GM12864 (cell line): ENCODE measurements around the gene CASP9.

Experiments used
- DNase-seq: peaks from one replicate; pipeline ENCODE4 v3.0.0-alpha.2; 2011; ENCODE audit warnings: low read depth
- H3K4me3 ChIP-seq: 2 replicates; pipeline ENCODE4 v1.5.1; 2011; ENCODE audit warnings: mild to moderate bottlenecking, low read depth, low read length, control low read depth
- CTCF ChIP-seq: IDR thresholded peaks from 2 replicates; pipeline ENCODE4 v1.5.1; 2011; ENCODE audit warnings: low read depth, mild to moderate bottlenecking, moderate library complexity, low read length, control low read depth, inconsistent platforms; ENCODE audit errors: missing control alignments

The CASP9 gene

GRCh38 chr1:15542388-15543250 lies 18.6 kb upstream of the CASP9 start:
- H3K4me3 ChIP-seq: no peak overlapping the region
- TF ChIP-seq CTCF: no peak

GRCh38 chr1:15541231-15541792 lies 17.3 kb upstream of the CASP9 start:
- TF ChIP-seq CTCF: no peak
- no peak for DNase-seq
- H3K4me3 ChIP-seq: no peak overlapping the region

More at GRCh38 chr1:15542388-15543250, 18.6 kb upstream of the CASP9 start:
- no peak for DNase-seq

GRCh38 chr1:15540186-15540585 lies 16.2 kb upstream of the CASP9 start:
- DNase-seq: no peak
- TF ChIP-seq CTCF: no peak
- H3K4me3 ChIP-seq: no peak overlapping the region

- H3K4me3 ChIP-seq: no peak overlapping the region
- no peak for TF ChIP-seq CTCF
- no peak for DNase-seq
Observed at GRCh38 chr1:15538771-15539170, 14.8 kb upstream of the CASP9 start.

GRCh38 chr1:15531682-15532081 lies 7.7 kb upstream of the CASP9 start:
- no peak for DNase-seq
- H3K4me3 ChIP-seq: no peak overlapping the region
- no peak for TF ChIP-seq CTCF

- DNase-seq: no peak
- no peak overlapping the region for H3K4me3 ChIP-seq
- no peak for TF ChIP-seq CTCF
Observed at GRCh38 chr1:15531003-15531402, 7.0 kb upstream of the CASP9 start.
